T-helper 17 cell (primary cell): ENCODE results near the gene CRIP3. TPM values are rescaled to one million over a fixed set of nuclear protein-coding genes. Genes with fewer than 3 reads are reported as not detected.

Source experiments
- ATAC-seq: fragments of 150-1000 bp; cut with Tn5 transposase; 2 replicates; pipeline ENCODE4 v1.10.0; 2021; ENCODE audit warnings: mild to moderate bottlenecking, moderate library complexity
- DNase-seq, 3 donors: peaks; one replicate each; pipeline versions ENCODE4 v3.0.0 to v3.0.0-alpha.2; 2020 to 2021
- H3K9me3 ChIP-seq: one replicate; pipeline ENCODE4 v1.7.0; 2013; ENCODE audit warnings: low read length, mild to moderate bottlenecking; ENCODE audit not compliant: control insufficient read depth, poor library complexity, severe bottlenecking
- H3K27ac Mint-ChIP-seq: one replicate; pipeline ENCODE4 v1.8.0; 2022; ENCODE audit warnings: mild to moderate bottlenecking, moderate library complexity, mixed read lengths
- H3K27me3 Mint-ChIP-seq: one replicate; pipeline ENCODE4 v1.8.0; 2022; ENCODE audit warnings: mixed read lengths
- H3K36me3 Mint-ChIP-seq: one replicate; pipeline ENCODE4 v1.8.0; 2022; ENCODE audit warnings: low read depth, mixed read lengths
- H3K4me1 Mint-ChIP-seq: one replicate; pipeline ENCODE4 v1.8.0; 2022; ENCODE audit warnings: mild to moderate bottlenecking, mixed read lengths
- H3K4me3 Mint-ChIP-seq: one replicate; pipeline ENCODE4 v1.8.0; 2022; ENCODE audit warnings: mild to moderate bottlenecking, moderate library complexity, mixed read lengths
- total RNA-seq, 4 donors: library from RNA in 2 of 4; stranded (reverse) in 2 of 4; gene quantifications; one replicate each; pipeline ENCODE4 v1.2.3 and lab custom pipeline; 2022 to 2026

Gene CRIP3
- total RNA-seq, 2 donors from 2014 or later, result 1.3 to 2.1 TPM

GRCh38 chr6:43269273-43270007, 39.2 kb downstream of the CRIP3 start:
- ATAC-seq, result peak; percentile 71
- H3K27ac Mint-ChIP-seq, result no peak overlapping the region
- H3K4me1 Mint-ChIP-seq, result peaks cover 16% of the 10 kb centered on the region
- H3K27me3 Mint-ChIP-seq, result peaks cover 5% of the 10 kb centered on the region
- peak overlapping the region; percentile 69 for H3K4me3 Mint-ChIP-seq
- H3K36me3 Mint-ChIP-seq, result no peaks in the 10 kb centered on the region
- no peaks in the 10 kb centered on the region for H3K9me3 ChIP-seq
- DNase-seq, result peak in 2 of 3 donors; percentile 22 to 26

DNA sequence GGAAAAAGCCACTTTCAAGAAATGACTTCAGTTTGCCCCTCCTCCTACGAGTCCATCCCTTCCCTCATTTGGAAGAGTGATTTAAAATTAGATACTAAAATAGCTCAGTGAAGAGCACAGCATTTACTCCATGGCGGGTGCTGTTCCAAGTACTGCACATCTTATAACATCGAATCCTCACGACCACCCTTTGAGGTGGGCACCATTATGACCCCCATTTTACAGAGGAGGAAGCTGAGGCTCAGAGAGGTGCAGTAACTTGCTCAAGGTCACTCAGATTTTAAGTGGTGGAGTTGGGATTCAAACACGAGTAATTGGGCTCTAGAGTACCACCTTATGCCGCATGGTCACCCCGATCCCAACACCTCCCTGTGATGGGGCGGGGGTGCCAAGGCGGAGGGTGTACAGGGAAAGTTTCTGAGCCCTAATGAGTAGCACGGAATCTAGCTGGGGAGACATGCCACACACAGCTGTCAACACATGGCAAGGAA, 39.8 kb downstream of the CRIP3 start:
- no peak for DNase-seq
- H3K27ac Mint-ChIP-seq, result no peak overlapping the region
- no peaks in the 10 kb centered on the region for H3K9me3 ChIP-seq
- no peaks in the 10 kb centered on the region for H3K36me3 Mint-ChIP-seq
- H3K4me1 Mint-ChIP-seq, result peaks cover 12% of the 10 kb centered on the region
- ATAC-seq, result no peak
- H3K4me3 Mint-ChIP-seq, result peak overlapping the region; percentile 66
- H3K27me3 Mint-ChIP-seq, result peaks cover 5% of the 10 kb centered on the region

DNA sequence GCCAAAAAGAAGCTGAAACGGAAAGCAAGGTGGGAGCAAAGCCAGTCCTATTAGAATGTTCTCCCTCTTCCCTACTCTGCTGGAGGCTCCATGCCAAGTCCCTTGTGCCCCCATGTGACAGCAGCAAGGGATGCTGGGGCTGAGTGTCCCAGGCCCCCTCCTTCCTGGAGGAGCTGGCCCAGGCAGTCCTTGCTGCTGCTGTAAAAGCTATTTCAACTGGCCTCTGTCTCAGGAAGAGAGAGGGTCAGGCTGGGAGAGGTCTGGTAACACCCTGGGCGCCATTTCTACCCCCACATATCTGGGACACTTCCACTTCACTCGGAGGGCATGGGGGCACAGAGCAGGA, 40.3 kb downstream of the CRIP3 start:
- Mint-ChIP-seq H3K4me3 (no peak overlapping the region), H3K4me1 (peaks cover 16% of the 10 kb centered on the region), H3K27me3 (peaks cover 5% of the 10 kb centered on the region), H3K36me3 (no peaks in the 10 kb centered on the region), H3K27ac (no peak overlapping the region)
- ATAC-seq (no peak), DNase-seq (no peak)
- H3K9me3 ChIP-seq, result no peaks in the 10 kb centered on the region

- H3K4me3 Mint-ChIP-seq, result peak overlapping the region; percentile 12
- no peaks in the 10 kb centered on the region for H3K9me3 ChIP-seq
- ATAC-seq (no peak), DNase-seq (no peak)
- no peak overlapping the region for H3K27ac Mint-ChIP-seq
- H3K4me1 Mint-ChIP-seq, result peaks cover 16% of the 10 kb centered on the region
- H3K36me3 Mint-ChIP-seq, result no peaks in the 10 kb centered on the region
- H3K27me3 Mint-ChIP-seq, result peaks cover 5% of the 10 kb centered on the region
These were observed 40.8 kb downstream of the CRIP3 start for GRCh38 chr6:43267619-43268354.

GRCh38 chr6:43265564-43265963, 43.1 kb downstream of the CRIP3 start:
- H3K4me3 Mint-ChIP-seq, result no peak overlapping the region
- no peak overlapping the region for H3K27ac Mint-ChIP-seq
- H3K27me3 Mint-ChIP-seq, result peaks cover 5% of the 10 kb centered on the region
- no peak for DNase-seq
- H3K4me1 Mint-ChIP-seq, result peaks cover 20% of the 10 kb centered on the region
- no peaks in the 10 kb centered on the region for H3K36me3 Mint-ChIP-seq
- H3K9me3 ChIP-seq, result no peaks in the 10 kb centered on the region
- no peak for ATAC-seq

- ATAC-seq (no peak), DNase-seq (no peak)
- no peaks in the 10 kb centered on the region for H3K9me3 ChIP-seq
- Mint-ChIP-seq H3K27ac (no peak overlapping the region), H3K36me3 (no peaks in the 10 kb centered on the region), H3K4me1 (peaks cover 16% of the 10 kb centered on the region), H3K4me3 (no peak overlapping the region), H3K27me3 (peaks cover 5% of the 10 kb centered on the region)
These were observed 44.0 kb downstream of the CRIP3 start for GRCh38 chr6:43264599-43265145.

DNA sequence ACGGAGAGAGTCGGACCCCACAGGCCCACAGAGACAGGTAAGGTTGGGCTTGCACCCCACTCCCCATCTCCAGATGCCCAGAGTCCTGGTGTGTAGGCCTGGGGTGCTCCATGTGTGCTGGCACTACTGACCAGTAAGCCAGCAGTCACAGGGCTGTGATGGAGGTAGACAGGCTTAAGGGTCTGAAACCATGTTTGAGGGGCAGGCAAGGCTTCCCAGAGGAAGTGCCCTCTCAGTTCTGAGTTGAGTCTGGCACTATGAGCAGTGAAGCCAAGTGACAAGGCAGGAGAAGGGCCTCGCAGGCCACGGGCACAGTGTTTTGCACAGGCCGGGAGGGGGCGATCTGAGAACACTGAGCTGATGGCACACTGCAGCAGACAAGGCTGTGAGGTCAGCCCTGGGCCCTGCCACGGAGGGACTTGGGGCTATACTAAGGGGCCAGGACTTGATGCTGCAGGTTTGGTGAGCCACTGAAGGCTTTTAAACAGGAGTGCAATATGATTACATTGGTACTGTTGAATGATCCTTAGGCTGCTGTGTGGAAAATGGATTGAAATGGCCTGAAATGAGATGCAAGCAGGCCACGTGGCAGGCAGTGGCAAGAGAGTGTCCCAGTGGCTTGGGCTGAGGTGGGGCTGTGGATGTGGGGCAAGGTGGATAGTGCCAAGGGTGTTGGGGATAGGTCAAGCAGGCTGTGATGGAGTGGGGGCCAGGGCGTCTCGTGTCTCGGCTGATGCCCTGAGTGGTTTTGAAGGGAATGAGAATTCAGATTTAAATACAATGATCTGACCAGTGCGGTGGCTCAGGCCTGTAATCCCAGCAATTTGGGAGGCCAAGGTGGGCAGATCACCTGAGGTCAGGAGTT, 45.1 kb downstream of the CRIP3 start:
- H3K36me3 Mint-ChIP-seq, result no peaks in the 10 kb centered on the region
- peak; percentile 55 to 66 (median 59) for DNase-seq
- no peaks in the 10 kb centered on the region for H3K9me3 ChIP-seq
- peaks cover 11% of the 10 kb centered on the region for H3K4me1 Mint-ChIP-seq
- ATAC-seq, result peak; percentile 95
- no peaks in the 10 kb centered on the region for H3K27me3 Mint-ChIP-seq
- H3K27ac Mint-ChIP-seq, result no peak overlapping the region
- no peak overlapping the region for H3K4me3 Mint-ChIP-seq

- Mint-ChIP-seq H3K4me3 (no peak overlapping the region), H3K4me1 (peaks cover 11% of the 10 kb centered on the region), H3K36me3 (no peaks in the 10 kb centered on the region), H3K27ac (no peak overlapping the region), H3K27me3 (peaks cover 4% of the 10 kb centered on the region)
- no peak for ATAC-seq
- no peak for DNase-seq
- no peaks in the 10 kb centered on the region for H3K9me3 ChIP-seq
These were observed 45.8 kb downstream of the CRIP3 start for GRCh38 chr6:43262780-43263313.

DNA sequence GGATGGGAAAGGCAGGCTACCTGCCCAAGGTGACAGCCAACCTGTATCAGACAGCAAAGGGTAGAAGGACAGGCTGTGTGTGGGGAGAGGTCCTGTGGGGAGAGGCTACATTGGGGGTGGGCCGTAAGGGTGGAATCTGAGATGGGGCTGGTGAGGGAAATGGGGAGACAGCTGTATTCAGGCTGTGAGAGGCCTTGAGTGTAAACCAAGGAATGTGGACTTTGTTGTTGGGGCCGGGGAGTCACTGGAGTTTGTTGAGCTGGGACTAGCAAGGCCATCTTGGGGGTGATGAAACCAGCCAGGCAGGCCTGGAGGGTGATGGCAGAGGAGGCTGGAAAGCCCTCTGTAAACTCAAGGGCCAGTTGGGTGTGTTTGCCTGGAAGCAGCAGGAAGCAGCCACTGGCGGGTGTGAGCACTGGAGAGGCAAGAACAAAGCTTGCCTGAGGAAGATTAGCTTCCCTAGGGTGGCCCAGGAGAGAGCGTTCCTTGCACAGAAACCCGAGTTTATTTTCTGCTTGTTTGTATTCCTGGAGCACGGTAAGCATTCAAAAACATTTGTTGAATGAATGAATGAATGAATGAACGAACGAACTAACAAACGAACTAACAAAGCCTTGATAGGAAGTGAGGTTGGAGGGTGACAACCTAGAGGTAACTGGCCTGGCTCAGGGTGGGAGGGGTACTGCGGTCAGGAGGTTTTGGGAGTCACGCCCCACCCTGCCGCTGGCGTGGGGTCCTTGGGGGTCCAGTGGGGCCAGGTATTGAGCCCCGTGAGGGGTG, 46.4 kb downstream of the CRIP3 start:
- H3K27ac Mint-ChIP-seq, result no peak overlapping the region
- no peak for DNase-seq

GRCh38 chr6:43261198-43261597, 47.4 kb downstream of the CRIP3 start:
- ATAC-seq (no peak), DNase-seq (no peak)
- Mint-ChIP-seq H3K4me3 (no peak overlapping the region), H3K27me3 (peaks cover 13% of the 10 kb centered on the region), H3K27ac (no peak overlapping the region), H3K4me1 (peaks cover 14% of the 10 kb centered on the region), H3K36me3 (no peaks in the 10 kb centered on the region)
- H3K9me3 ChIP-seq, result no peaks in the 10 kb centered on the region

More for the DNA sequence above, 46.4 kb downstream of the CRIP3 start:
- Mint-ChIP-seq H3K36me3 (no peaks in the 10 kb centered on the region), H3K4me1 (peaks cover 12% of the 10 kb centered on the region), H3K27me3 (peaks cover 9% of the 10 kb centered on the region), H3K4me3 (no peak overlapping the region)
- H3K9me3 ChIP-seq, result no peaks in the 10 kb centered on the region
- no peak for ATAC-seq

DNA sequence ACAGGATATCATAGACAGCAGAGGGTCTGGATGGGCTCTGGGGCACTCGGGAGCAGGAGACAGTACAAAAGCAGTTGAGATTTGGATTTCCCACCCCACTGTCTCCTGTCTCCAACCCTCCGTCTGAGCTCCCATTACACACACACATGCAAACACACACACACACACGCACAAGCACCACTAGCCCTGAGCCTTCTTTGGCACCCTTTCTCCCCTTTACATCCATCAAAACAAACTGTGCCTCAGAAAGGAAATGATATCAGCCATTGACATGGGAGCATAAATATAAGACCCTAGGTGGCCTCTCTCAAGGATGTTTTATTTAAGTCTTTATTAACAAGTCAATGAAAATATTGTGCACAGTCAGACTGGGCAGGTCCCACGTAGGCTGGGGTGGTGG, 47.8 kb downstream of the CRIP3 start:
- Mint-ChIP-seq H3K4me1 (peaks cover 14% of the 10 kb centered on the region), H3K27me3 (peaks cover 13% of the 10 kb centered on the region), H3K27ac (peak overlapping the region; percentile 24), H3K4me3 (no peak overlapping the region), H3K36me3 (no peaks in the 10 kb centered on the region)
- DNase-seq (no peak), ATAC-seq (no peak)
- H3K9me3 ChIP-seq, result no peaks in the 10 kb centered on the region
